ENCODE results near the gene ADGRB3. TPM values are rescaled to one million over a fixed set of nuclear protein-coding genes. Genes with fewer than 3 reads are reported as not detected.

ADGRB3 gene
- total and polyA plus RNA-seq, 8 donors = 0.04 to 0.34 (median 0.21) TPM

DNA sequence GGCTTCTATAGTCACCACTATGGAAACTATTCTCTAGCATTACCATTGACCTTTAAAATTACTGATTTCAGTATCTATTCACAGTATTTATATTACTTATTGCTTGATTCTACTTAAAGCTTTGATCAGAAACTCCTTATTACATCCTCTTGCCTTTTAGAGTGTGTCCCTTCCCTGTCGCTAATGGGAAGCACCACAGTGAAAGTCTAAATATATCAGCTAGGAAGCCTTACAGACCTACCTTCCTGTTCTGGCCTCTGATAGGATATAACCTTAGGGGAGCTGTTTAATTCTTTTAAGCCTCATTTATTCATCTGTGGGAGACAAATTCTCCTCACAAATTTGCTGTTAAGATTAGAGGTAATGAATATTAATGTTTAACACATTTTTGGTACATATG is 122.7 kb downstream of the ADGRB3 start:
- DNase-seq (no peak), ATAC-seq (no peak), FAIRE-seq (no peak)
- TF ChIP-seq, protein P1, sequence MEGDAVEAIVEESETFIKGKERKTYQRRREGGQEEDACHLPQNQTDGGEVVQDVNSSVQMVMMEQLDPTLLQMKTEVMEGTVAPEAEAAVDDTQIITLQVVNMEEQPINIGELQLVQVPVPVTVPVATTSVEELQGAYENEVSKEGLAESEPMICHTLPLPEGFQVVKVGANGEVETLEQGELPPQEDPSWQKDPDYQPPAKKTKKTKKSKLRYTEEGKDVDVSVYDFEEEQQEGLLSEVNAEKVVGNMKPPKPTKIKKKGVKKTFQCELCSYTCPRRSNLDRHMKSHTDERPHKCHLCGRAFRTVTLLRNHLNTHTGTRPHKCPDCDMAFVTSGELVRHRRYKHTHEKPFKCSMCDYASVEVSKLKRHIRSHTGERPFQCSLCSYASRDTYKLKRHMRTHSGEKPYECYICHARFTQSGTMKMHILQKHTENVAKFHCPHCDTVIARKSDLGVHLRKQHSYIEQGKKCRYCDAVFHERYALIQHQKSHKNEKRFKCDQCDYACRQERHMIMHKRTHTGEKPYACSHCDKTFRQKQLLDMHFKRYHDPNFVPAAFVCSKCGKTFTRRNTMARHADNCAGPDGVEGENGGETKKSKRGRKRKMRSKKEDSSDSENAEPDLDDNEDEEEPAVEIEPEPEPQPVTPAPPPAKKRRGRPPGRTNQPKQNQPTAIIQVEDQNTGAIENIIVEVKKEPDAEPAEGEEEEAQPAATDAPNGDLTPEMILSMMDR (IDR thresholded peaks at IDR 0.05) = no peak
- Histone ChIP-seq H3K9me3 (no peaks in the 10 kb centered on the region), H3K4me3 (no peak overlapping the region), H3K27ac (no peak overlapping the region), H3K4me1 (no peaks in the 10 kb centered on the region), H3K27me3 (no peaks in the 10 kb centered on the region), H3K36me3 (no peaks in the 10 kb centered on the region)
- 67 to 72% methylated on average over 1 of the region's 1 CpG for WGBS, 2 donors
- intact Hi-C loops (cut with DNase I) = no loop called here

DNA sequence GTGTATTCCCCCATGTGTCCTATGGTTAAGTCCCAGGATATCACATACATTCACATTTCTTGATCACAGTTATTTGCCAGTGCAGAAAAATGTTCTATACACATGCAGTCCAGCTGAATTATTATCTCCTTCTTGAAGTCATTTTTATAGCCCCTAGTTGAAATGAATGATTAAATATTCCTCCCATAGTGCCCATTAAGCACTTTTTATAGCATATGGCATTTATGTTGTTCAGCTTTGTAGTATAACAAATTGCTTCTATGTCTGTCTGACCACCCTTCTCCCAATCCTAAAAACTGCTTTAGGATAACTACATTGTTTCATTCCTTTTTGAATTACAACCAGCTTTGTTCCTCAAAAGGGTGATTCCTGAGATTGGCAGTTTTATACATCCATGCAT is 123.5 kb downstream of the ADGRB3 start:
- Histone ChIP-seq H3K36me3 (no peaks in the 10 kb centered on the region), H3K9me3 (no peaks in the 10 kb centered on the region), H3K27ac (no peak overlapping the region), H3K4me1 (no peaks in the 10 kb centered on the region), H3K27me3 (no peaks in the 10 kb centered on the region), H3K4me3 (no peak overlapping the region)
- intact Hi-C loops (cut with DNase I) = no loop called here
- ATAC-seq = no peak
- TF ChIP-seq, protein P1 (IDR thresholded peaks at IDR 0.05) = no peak
- DNase-seq = no peak
- FAIRE-seq = no peak

DNA sequence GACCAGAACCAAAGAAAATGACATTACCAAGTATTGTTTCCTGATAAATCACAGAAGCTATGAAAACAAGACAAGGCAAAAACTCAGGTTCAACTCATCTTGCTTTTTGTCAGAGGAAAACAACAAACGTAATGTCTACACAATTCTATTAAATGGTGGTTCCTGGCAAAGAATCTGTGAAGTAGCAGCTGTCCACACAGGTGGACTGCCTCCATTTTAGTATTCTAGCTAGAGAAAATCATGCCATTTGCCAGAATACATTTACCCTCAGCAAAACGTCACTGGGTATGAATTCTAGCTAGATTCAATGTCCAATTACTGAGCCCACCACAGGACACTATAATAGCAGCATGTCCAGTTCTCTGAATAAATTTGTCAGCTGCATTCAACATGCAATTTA is 125.4 kb downstream of the ADGRB3 start:
- Histone ChIP-seq H3K36me3 (no peaks in the 10 kb centered on the region), H3K9me3 (no peaks in the 10 kb centered on the region), H3K4me3 (no peak overlapping the region), H3K4me1 (no peaks in the 10 kb centered on the region), H3K27ac (no peak overlapping the region), H3K27me3 (no peaks in the 10 kb centered on the region)
- intact Hi-C loops (cut with DNase I) = no loop called here
- 32 to 33% methylated on average over 2 of the region's 2 CpGs for WGBS, 2 donors
- DNase-seq (no peak), FAIRE-seq (no peak), ATAC-seq (no peak)
- TF ChIP-seq, protein P1 (IDR thresholded peaks at IDR 0.05) = no peak

DNA sequence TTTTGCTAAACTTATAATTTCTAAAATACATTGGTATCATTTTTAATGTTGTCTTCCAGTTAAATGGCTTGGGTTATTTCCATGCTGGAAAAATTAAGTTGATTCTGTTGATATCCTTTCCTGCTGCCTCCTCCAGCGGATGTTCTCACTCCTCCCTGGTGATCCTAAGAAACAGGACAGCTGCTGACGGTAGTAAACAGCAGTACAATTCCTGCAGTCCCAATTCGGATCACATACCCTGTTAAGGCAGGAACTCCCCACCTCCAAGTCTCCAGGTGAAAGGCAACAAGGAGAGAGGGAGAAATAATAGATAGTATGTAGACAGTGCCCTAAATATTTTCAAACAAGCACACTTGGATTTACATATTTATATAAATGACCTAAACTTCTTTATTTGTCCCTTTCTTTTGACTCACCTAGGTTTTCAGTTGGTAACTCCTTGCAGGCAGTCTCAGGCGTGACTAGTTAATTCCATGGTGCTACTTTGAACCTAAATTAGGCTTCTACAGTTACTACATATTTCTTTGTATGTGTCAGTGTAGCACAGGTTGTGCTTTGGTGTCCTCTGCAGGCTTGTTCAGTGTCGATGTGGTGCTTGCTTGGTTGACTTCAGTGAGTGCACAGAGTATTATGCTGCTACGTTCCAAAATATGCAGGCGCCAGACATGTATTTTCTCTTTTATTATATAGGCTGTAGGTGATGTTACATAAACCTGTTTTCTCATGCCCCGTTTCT is 126.0 kb downstream of the ADGRB3 start:
- Histone ChIP-seq H3K4me3 (no peak overlapping the region), H3K27me3 (no peaks in the 10 kb centered on the region), H3K36me3 (no peaks in the 10 kb centered on the region), H3K4me1 (no peaks in the 10 kb centered on the region), H3K27ac (no peak overlapping the region), H3K9me3 (no peaks in the 10 kb centered on the region)
- TF ChIP-seq, protein P1 (IDR thresholded peaks at IDR 0.05) = no peak
- 51 to 54% methylated on average over 8 of the region's 8 CpGs for WGBS, 2 donors
- ATAC-seq (no peak), FAIRE-seq (no peak), DNase-seq (no peak)
- intact Hi-C loops (cut with DNase I) = no loop called here

DNA sequence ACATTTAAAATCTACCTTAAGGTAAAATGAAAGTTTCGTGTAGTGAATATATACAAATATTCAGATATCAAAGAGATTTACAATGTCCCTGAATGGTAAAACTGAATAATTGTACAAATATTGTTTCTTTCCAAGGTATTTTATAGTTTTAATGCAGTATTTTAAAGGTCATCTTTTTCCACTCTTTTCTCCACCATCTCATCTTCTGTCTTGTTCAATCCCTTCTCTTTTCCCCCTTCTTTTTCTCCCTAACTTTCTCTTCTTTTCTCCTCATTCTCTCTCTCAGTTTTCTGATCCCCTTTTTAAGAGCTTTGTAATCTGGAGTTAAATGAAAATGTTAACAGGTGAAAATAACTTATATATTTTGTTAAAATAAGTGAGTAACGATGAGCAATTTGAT is 126.9 kb downstream of the ADGRB3 start:
- Histone ChIP-seq H3K27me3 (no peaks in the 10 kb centered on the region), H3K4me3 (no peak overlapping the region), H3K4me1 (no peaks in the 10 kb centered on the region), H3K9me3 (no peaks in the 10 kb centered on the region), H3K27ac (no peak overlapping the region), H3K36me3 (no peaks in the 10 kb centered on the region)
- ATAC-seq (no peak), DNase-seq (no peak), FAIRE-seq (no peak)
- 36 to 38% methylated on average over 2 of the region's 2 CpGs for WGBS, 2 donors
- intact Hi-C loops (cut with DNase I) = no loop called here
- TF ChIP-seq, protein P1 (IDR thresholded peaks at IDR 0.05) = no peak

Data from pancreas (tissue), 10 donors.